ENCODE measurements around the gene ACP2. TPM values are rescaled to one million over a fixed set of nuclear protein-coding genes. Genes with fewer than 3 reads are reported as not detected.

Gene ACP2
- polyA plus RNA-seq, 1 of the 3 experiments (the other 2 are of a cell fraction), result 17.5 TPM

GRCh38 chr11:47236482-47236881 is 12.1 kb downstream of the ACP2 start:
- POLR2A ChIA-PET, result interaction anchor here (0.9 to 1.9 kb wide), 3 partner anchors 12 to 49 kb away, joined by 3 to 6 read pairs (median 5); partner anchors contain the start of genes ACP2 and DDB2
- H3F3A ChIP-seq (replicated peaks; ENCODE audit: insufficient read depth), result peaks cover 42% of the 10 kb centered on the region
- no peaks in the 10 kb centered on the region for H3K9me2 ChIP-seq
- no peak overlapping the region for H3K4me2 ChIP-seq
- peaks cover 31 to 47% of the 10 kb centered on the region in 2 experiments for H3K36me3 ChIP-seq (replicated peaks in 1 of 2; ENCODE audit: control insufficient read depth in 1 of 2, insufficient read depth in 2 of 2, low read length in 1 of 2)
- 82% methylated on average over 5 of the region's 5 CpGs for WGBS (ENCODE audit: low lambda C conversion rate)
- H2AFZ ChIP-seq (ENCODE audit: low read depth), result no peak overlapping the region
- H4K20me1 ChIP-seq (ENCODE audit: insufficient read depth), result no peaks in the 10 kb centered on the region
- H3K27me3 ChIP-seq (ENCODE audit: insufficient read depth), result no peaks in the 10 kb centered on the region
- H3K79me2 ChIP-seq (ENCODE audit: insufficient read depth), result no peaks in the 10 kb centered on the region
- peak; percentile 3 for DNase-seq
- peaks cover 2 to 14% of the 10 kb centered on the region in 2 experiments; a peak in 2 of 4 replicates for H3K4me1 ChIP-seq (ENCODE audit: control insufficient read depth in 1 of 2, insufficient read depth in 2 of 2, low read depth in 1 of 2, low read length in 1 of 2)
- CTCF ChIA-PET, result interaction anchor here (1.0 to 5.8 kb wide), 4 partner anchors 11 to 118 kb away, joined by 3 to 31 read pairs (median 10); partner anchors contain the start of gene ACP2
- peak; percentile 70 for TF ChIP-seq NFIC (IDR thresholded peaks at IDR 0.05; ENCODE audit: borderline replicate concordance)
- 0 out of 2 replicates have a peak, but pooled peaks have one; percentile 35 for TF ChIP-seq TCF12 (IDR thresholded peaks at IDR 0.05)
- 0 out of 2 replicates have a peak, but pooled peaks have one; percentile 35 for TF ChIP-seq PBX3 (IDR thresholded peaks at IDR 0.05)
- no peak for TF ChIP-seq POLR2AphosphoS5 (IDR thresholded peaks at IDR 0.05; ENCODE audit: low read depth, low read length)
- no peak for TF ChIP-seq SMC3 (IDR thresholded peaks at IDR 0.05; ENCODE audit: low read depth, low read length)
- no peak overlapping the region; a peak in 1 of 4 replicates for H3K27ac ChIP-seq (ENCODE audit: low read depth in 2 of 2, low read length in 1 of 2)
- no peak overlapping the region for H3K4me3 ChIP-seq (ENCODE audit: low read depth in 2 of 2, low read length in 1 of 2)
- no peaks in the 10 kb centered on the region for H3K9me3 ChIP-seq
- no peak overlapping the region for H3K9ac ChIP-seq

- no peak for TF ChIP-seq JUND (IDR thresholded peaks at IDR 0.05)
- TF ChIP-seq FOXJ3 (CRISPR knock-in tag; IDR thresholded peaks at IDR 0.05), result no peak
- no peak for TF ChIP-seq MXI1 (IDR thresholded peaks at IDR 0.05; ENCODE audit: low read depth, low read length)
- no peak for TF ChIP-seq SMC3 (IDR thresholded peaks at IDR 0.05; ENCODE audit: low read depth, low read length)
- no peak for TF ChIP-seq IRF3 (IDR thresholded peaks at IDR 0.05; ENCODE audit: low read depth, low read length)
- TF ChIP-seq FOSL2 (IDR thresholded peaks at IDR 0.05; ENCODE audit: borderline replicate concordance, low read depth), result no peak
- no peak for TF ChIP-seq TCF12 (IDR thresholded peaks at IDR 0.05)
- no peak for TF ChIP-seq RXRA (IDR thresholded peaks at IDR 0.05; ENCODE audit: borderline replicate concordance, low read depth)
- no peak for TF ChIP-seq RAD21 (IDR thresholded peaks at IDR 0.05; ENCODE audit: low read length)
- no peak for TF ChIP-seq EP300 (IDR thresholded peaks at IDR 0.05; ENCODE audit: borderline replicate concordance in 1 of 2, low read depth in 1 of 2, low read length in 1 of 2)
- TF ChIP-seq USF1 (IDR thresholded peaks at IDR 0.05; ENCODE audit: borderline replicate concordance, low read depth), result no peak
- H3F3A ChIP-seq (replicated peaks; ENCODE audit: insufficient read depth), result peaks cover 33% of the 10 kb centered on the region
- peak; percentile 5 for DNase-seq
- 90% methylated on average over 12 of the region's 12 CpGs for WGBS (ENCODE audit: low lambda C conversion rate)
- H3K79me2 ChIP-seq (ENCODE audit: insufficient read depth), result no peaks in the 10 kb centered on the region
- no peak overlapping the region for H3K9ac ChIP-seq
- ChIA-PET POLR2A (interaction anchor here (0.7 to 3.4 kb wide), 5 partner anchors 13 to 48 kb away, joined by 3 to 12 read pairs (median 6); partner anchors contain the start of genes ACP2 and DDB2), CTCF (interaction anchor here (0.7 to 5.8 kb wide), 10 partner anchors 8 to 139 kb away, joined by 3 to 31 read pairs (median 5); partner anchors contain the start of genes ACP2 and ARFGAP2)
- H3K9me2 ChIP-seq, result no peaks in the 10 kb centered on the region
- H3K4me2 ChIP-seq, result no peak overlapping the region
- H3K36me3 ChIP-seq (replicated peaks in 1 of 2; ENCODE audit: control insufficient read depth in 1 of 2, insufficient read depth in 2 of 2, low read length in 1 of 2), result peaks cover 32 to 46% of the 10 kb centered on the region in 2 experiments
- H3K4me1 ChIP-seq (ENCODE audit: control insufficient read depth in 1 of 2, insufficient read depth in 2 of 2, low read depth in 1 of 2, low read length in 1 of 2), result peaks cover 2 to 14% of the 10 kb centered on the region in 2 experiments; a peak in 2 of 4 replicates
- no peaks in the 10 kb centered on the region for H3K27me3 ChIP-seq (ENCODE audit: insufficient read depth)
- H3K9me3 ChIP-seq, result no peaks in the 10 kb centered on the region
- H3K4me3 ChIP-seq (ENCODE audit: low read depth in 2 of 2, low read length in 1 of 2), result no peak overlapping the region
- H4K20me1 ChIP-seq (ENCODE audit: insufficient read depth), result no peaks in the 10 kb centered on the region
- no peak overlapping the region for H2AFZ ChIP-seq (ENCODE audit: low read depth)
- H3K27ac ChIP-seq (ENCODE audit: low read depth in 2 of 2, low read length in 1 of 2), result no peak overlapping the region
Measured at GRCh38 chr11:47235163-47235562, 13.5 kb downstream of the ACP2 start.

All from SK-N-SH (cell line).